ENCODE results near the gene BEST3.

DNA sequence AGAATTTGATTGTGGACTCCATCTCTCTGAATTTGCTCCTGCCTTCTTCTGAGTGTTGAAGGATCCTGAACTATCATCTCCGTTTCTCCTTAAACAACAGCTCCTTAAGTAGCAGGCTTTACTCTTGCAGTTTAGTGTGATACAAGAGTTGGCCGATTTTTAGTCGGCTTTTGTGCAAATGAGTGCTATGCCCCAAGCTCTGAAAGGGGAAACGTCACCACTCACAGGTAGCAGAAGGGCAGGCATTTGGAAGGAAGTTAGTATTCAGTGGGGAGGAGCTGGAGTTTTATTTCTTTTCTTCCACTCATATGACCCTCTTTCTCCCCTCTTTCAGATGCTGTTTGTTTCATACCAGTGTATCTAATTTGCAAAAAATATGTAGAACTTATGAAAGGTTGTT lies 51.9 kb downstream of the BEST3 start:
- no peak for TF ChIP-seq POLR2A (IDR thresholded peaks at IDR 0.05)
- TF ChIP-seq, protein P1, sequence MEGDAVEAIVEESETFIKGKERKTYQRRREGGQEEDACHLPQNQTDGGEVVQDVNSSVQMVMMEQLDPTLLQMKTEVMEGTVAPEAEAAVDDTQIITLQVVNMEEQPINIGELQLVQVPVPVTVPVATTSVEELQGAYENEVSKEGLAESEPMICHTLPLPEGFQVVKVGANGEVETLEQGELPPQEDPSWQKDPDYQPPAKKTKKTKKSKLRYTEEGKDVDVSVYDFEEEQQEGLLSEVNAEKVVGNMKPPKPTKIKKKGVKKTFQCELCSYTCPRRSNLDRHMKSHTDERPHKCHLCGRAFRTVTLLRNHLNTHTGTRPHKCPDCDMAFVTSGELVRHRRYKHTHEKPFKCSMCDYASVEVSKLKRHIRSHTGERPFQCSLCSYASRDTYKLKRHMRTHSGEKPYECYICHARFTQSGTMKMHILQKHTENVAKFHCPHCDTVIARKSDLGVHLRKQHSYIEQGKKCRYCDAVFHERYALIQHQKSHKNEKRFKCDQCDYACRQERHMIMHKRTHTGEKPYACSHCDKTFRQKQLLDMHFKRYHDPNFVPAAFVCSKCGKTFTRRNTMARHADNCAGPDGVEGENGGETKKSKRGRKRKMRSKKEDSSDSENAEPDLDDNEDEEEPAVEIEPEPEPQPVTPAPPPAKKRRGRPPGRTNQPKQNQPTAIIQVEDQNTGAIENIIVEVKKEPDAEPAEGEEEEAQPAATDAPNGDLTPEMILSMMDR (IDR thresholded peaks at IDR 0.05): no peak
